ENCODE results near the gene S100A2.

GRCh38 chr1:153602749-153603148 lies 37.1 kb upstream of the S100A2 start:
- TF ChIP-seq CTCF (conservative IDR thresholded peaks at IDR 0.05 in 1 of 2, IDR thresholded peaks at IDR 0.05 in 1 of 2; ENCODE audit: extremely low read depth in 1 of 2, insufficient read depth in 1 of 2, low read depth in 1 of 2, low read length in 2 of 2) (no peak), EZH2 (IDR thresholded peaks at IDR 0.05; ENCODE audit: borderline replicate concordance, low read length) (no peak)
